ENCODE results near the gene CHD3. TPM values are rescaled to one million over a fixed set of nuclear protein-coding genes. Genes with fewer than 3 reads are reported as not detected.

Gene CHD3
- total RNA-seq, 2 donors from 2014 or later = 80.6 to 171 TPM

- ATAC-seq (ENCODE audit: insufficient number of reproducible peaks, low FRiP score, low read depth) (no peak), DNase-seq (ENCODE audit: low spot score) (no peak)
- Histone ChIP-seq H3K36me3 (peaks cover 45% of the 10 kb centered on the region), H3K27me3 (replicated peaks; ENCODE audit: insufficient read depth) (no peaks in the 10 kb centered on the region), H3K4me1 (ENCODE audit: control insufficient read depth in 1 of 2, low read depth in 2 of 2) (peaks cover 0 to 8% of the 10 kb centered on the region in 2 donors), H3K27ac (no peak overlapping the region), H3K4me3 (no peak overlapping the region), H3K9me3 (no peaks in the 10 kb centered on the region)
- TF ChIP-seq CTCF (IDR thresholded peaks at IDR 0.05) = no peak
Measured at GRCh38 chr17:7910711-7911110, 22.1 kb downstream of the CHD3 start.

GRCh38 chr17:7911116-7911515 is 22.5 kb downstream of the CHD3 start:
- H3K9me3 ChIP-seq = no peaks in the 10 kb centered on the region
- H3K4me1 ChIP-seq (ENCODE audit: control insufficient read depth in 1 of 2, low read depth in 2 of 2) = peaks cover 0 to 9% of the 10 kb centered on the region in 2 donors
- no peak overlapping the region for H3K4me3 ChIP-seq
- no peak for ATAC-seq (ENCODE audit: insufficient number of reproducible peaks, low FRiP score, low read depth)
- no peak for DNase-seq (ENCODE audit: low spot score)
- TF ChIP-seq CTCF (IDR thresholded peaks at IDR 0.05) = no peak
- peaks cover 41% of the 10 kb centered on the region for H3K36me3 ChIP-seq
- H3K27ac ChIP-seq = no peak overlapping the region
- H3K27me3 ChIP-seq (replicated peaks; ENCODE audit: insufficient read depth) = no peaks in the 10 kb centered on the region

- no peak overlapping the region for H3K27ac ChIP-seq
- ATAC-seq (ENCODE audit: insufficient number of reproducible peaks, low FRiP score, low read depth) (no peak), DNase-seq (ENCODE audit: low spot score) (no peak)
- peaks cover 28% of the 10 kb centered on the region for H3K36me3 ChIP-seq
- no peak overlapping the region for H3K4me3 ChIP-seq
- peak; percentile 58 for TF ChIP-seq CTCF (IDR thresholded peaks at IDR 0.05)
- no peaks in the 10 kb centered on the region for H3K27me3 ChIP-seq (replicated peaks; ENCODE audit: insufficient read depth)
- peaks cover 6 to 19% of the 10 kb centered on the region in 2 donors for H3K4me1 ChIP-seq (ENCODE audit: control insufficient read depth in 1 of 2, low read depth in 2 of 2)
- no peaks in the 10 kb centered on the region for H3K9me3 ChIP-seq
Measured at GRCh38 chr17:7912927-7913524, 24.4 kb downstream of the CHD3 start.

- Histone ChIP-seq H3K27ac (peak overlapping the region; percentile 90 to 94), H3K4me1 (ENCODE audit: control insufficient read depth in 1 of 2, low read depth in 2 of 2) (peaks cover 6 to 19% of the 10 kb centered on the region in 2 donors), H3K27me3 (replicated peaks; ENCODE audit: insufficient read depth) (no peaks in the 10 kb centered on the region), H3K36me3 (peaks cover 15% of the 10 kb centered on the region), H3K9me3 (no peaks in the 10 kb centered on the region), H3K4me3 (peak overlapping the region; percentile 77)
- ATAC-seq (ENCODE audit: insufficient number of reproducible peaks, low FRiP score, low read depth) = peak; percentile 40
- TF ChIP-seq CTCF (IDR thresholded peaks at IDR 0.05) = no peak
- no peak for DNase-seq (ENCODE audit: low spot score)
Measured at GRCh38 chr17:7915179-7915610, 26.6 kb downstream of the CHD3 start.

GRCh38 chr17:7915611-7916384 is 27.2 kb downstream of the CHD3 start, which contains the start of gene RNF227:
Gene RNF227 (minus strand): TSS chr17:7916289. CDS start chr17:7916195, 94 bp downstream.
- Histone ChIP-seq H3K4me3 (peak within 1 kb of the TSS; percentile 77), H3K36me3 (peaks cover 9% of the 10 kb centered on the region), H3K4me1 (ENCODE audit: control insufficient read depth in 1 of 2, low read depth in 2 of 2) (peaks cover 6 to 19% of the 10 kb centered on the region in 2 donors), H3K27me3 (replicated peaks; ENCODE audit: insufficient read depth) (no peaks in the 10 kb centered on the region), H3K9me3 (no peaks in the 10 kb centered on the region), H3K27ac (peak within 1 kb of the TSS; percentile 90 to 94)
- peak; percentile 80 for DNase-seq (ENCODE audit: low spot score)
- ATAC-seq (ENCODE audit: insufficient number of reproducible peaks, low FRiP score, low read depth) = peak; percentile 85
- TF ChIP-seq CTCF (IDR thresholded peaks at IDR 0.05) = no peak
